Measurements from ENCODE around the gene HSPA9.

The HSPA9 gene

GRCh38 chr5:138575194-138576015 lies at the start of gene HSPA9:
TSS of gene HSPA9 (minus strand) at chr5:138575401. CDS start at chr5:138575318, 83 bp downstream.
- DNase-seq = peak; percentile 100

GRCh38 chr5:138623053-138623452 lies 47.9 kb upstream of the HSPA9 start:
- DNase-seq = no peak

- no peak for DNase-seq
Observed at GRCh38 chr5:138622051-138622450, 46.9 kb upstream of the HSPA9 start.

- DNase-seq = no peak
Observed at GRCh38 chr5:138620663-138621224, 45.5 kb upstream of the HSPA9 start.

GRCh38 chr5:138616508-138616907 lies 41.3 kb upstream of the HSPA9 start:
- no peak for DNase-seq

- DNase-seq = no peak
Observed at GRCh38 chr5:138615461-138615860, 40.3 kb upstream of the HSPA9 start.

GRCh38 chr5:138611678-138612218 lies 36.5 kb upstream of the HSPA9 start:
- no peak for DNase-seq

- no peak for DNase-seq
Observed at GRCh38 chr5:138610918-138611677, 35.9 kb upstream of the HSPA9 start.

- DNase-seq = no peak
Observed at GRCh38 chr5:138610415-138610917, 35.3 kb upstream of the HSPA9 start.

GRCh38 chr5:138606378-138607064 lies 31.3 kb upstream of the HSPA9 start:
- no peak for DNase-seq

GRCh38 chr5:138605254-138605972 lies 30.2 kb upstream of the HSPA9 start:
- no peak for DNase-seq

- DNase-seq = no peak
Observed at GRCh38 chr5:138604176-138604785, 29.1 kb upstream of the HSPA9 start.

- no peak for DNase-seq
Observed at GRCh38 chr5:138603249-138603920, 28.2 kb upstream of the HSPA9 start.

GRCh38 chr5:138602371-138603000 lies 27.3 kb upstream of the HSPA9 start:
- DNase-seq = no peak

- no peak for DNase-seq
Observed at GRCh38 chr5:138601444-138601843, 26.2 kb upstream of the HSPA9 start.

GRCh38 chr5:138600446-138600845 lies 25.2 kb upstream of the HSPA9 start:
- no peak for DNase-seq

GRCh38 chr5:138597661-138598400 lies 22.6 kb upstream of the HSPA9 start:
- no peak for DNase-seq

- DNase-seq = no peak
Observed at GRCh38 chr5:138596105-138596881, 21.1 kb upstream of the HSPA9 start.

All from fibroblast of skin of right biceps (primary cell).